ENCODE results near the gene GYS2. TPM values are rescaled to one million over a fixed set of nuclear protein-coding genes. Genes with fewer than 3 reads are reported as not detected.

Gene GYS2
- total and polyA plus RNA-seq, 4 donors, result 15.5 to 86.8 (median 34.1) TPM

GRCh38 chr12:21638054-21638891 lies 33.6 kb upstream of the GYS2 start:
- Histone ChIP-seq H3K27me3 (ENCODE audit: control insufficient read depth in 4 of 4, insufficient read depth in 4 of 4, low read length in 3 of 4) (no peaks in the 10 kb centered on the region), H3K9me3 (ENCODE audit: control insufficient read depth in 4 of 4, low read length in 3 of 4) (no peaks in the 10 kb centered on the region), H3K4me3 (ENCODE audit: low read depth in 1 of 3, low read length in 3 of 3) (no peak overlapping the region), H3K4me1 (ENCODE audit: control insufficient read depth in 4 of 4, insufficient read depth in 4 of 4, low read length in 3 of 4) (no peaks in the 10 kb centered on the region), H3K9ac (ENCODE audit: low read depth in 1 of 2, low read length in 2 of 2) (no peak overlapping the region), H3K36me3 (ENCODE audit: control insufficient read depth in 4 of 4, insufficient read depth in 3 of 4, low read depth in 1 of 4, low read length in 3 of 4) (peaks cover 0 to 4% (median under 1%) of the 10 kb centered on the region in 4 donors), H3K27ac (ENCODE audit: low read depth in 1 of 2, low read length in 2 of 2) (no peak overlapping the region)
- TF ChIP-seq GABPA (IDR thresholded peaks at IDR 0.05 in 1 of 2, conservative IDR thresholded peaks at IDR 0.05 in 1 of 2), result no peak
- TF ChIP-seq SP1 (IDR thresholded peaks at IDR 0.05), result no peak
- no peak for TF ChIP-seq HNF4G (IDR thresholded peaks at IDR 0.05)
- no peak for TF ChIP-seq HNF4A (conservative IDR thresholded peaks at IDR 0.05)
- TF ChIP-seq, protein P1, sequence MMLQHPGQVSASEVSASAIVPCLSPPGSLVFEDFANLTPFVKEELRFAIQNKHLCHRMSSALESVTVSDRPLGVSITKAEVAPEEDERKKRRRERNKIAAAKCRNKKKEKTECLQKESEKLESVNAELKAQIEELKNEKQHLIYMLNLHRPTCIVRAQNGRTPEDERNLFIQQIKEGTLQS (IDR thresholded peaks at IDR 0.05), result no peak
- TF ChIP-seq FOXA2 (IDR thresholded peaks at IDR 0.05), result no peak
- TF ChIP-seq MAX (IDR thresholded peaks at IDR 0.05), result no peak
- TF ChIP-seq JUND (IDR thresholded peaks at IDR 0.05), result no peak
- TF ChIP-seq, protein P2, sequence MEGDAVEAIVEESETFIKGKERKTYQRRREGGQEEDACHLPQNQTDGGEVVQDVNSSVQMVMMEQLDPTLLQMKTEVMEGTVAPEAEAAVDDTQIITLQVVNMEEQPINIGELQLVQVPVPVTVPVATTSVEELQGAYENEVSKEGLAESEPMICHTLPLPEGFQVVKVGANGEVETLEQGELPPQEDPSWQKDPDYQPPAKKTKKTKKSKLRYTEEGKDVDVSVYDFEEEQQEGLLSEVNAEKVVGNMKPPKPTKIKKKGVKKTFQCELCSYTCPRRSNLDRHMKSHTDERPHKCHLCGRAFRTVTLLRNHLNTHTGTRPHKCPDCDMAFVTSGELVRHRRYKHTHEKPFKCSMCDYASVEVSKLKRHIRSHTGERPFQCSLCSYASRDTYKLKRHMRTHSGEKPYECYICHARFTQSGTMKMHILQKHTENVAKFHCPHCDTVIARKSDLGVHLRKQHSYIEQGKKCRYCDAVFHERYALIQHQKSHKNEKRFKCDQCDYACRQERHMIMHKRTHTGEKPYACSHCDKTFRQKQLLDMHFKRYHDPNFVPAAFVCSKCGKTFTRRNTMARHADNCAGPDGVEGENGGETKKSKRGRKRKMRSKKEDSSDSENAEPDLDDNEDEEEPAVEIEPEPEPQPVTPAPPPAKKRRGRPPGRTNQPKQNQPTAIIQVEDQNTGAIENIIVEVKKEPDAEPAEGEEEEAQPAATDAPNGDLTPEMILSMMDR (IDR thresholded peaks at IDR 0.05; ENCODE audit: low read depth, low read length, missing input control), result no peak
- TF ChIP-seq, protein P3, sequence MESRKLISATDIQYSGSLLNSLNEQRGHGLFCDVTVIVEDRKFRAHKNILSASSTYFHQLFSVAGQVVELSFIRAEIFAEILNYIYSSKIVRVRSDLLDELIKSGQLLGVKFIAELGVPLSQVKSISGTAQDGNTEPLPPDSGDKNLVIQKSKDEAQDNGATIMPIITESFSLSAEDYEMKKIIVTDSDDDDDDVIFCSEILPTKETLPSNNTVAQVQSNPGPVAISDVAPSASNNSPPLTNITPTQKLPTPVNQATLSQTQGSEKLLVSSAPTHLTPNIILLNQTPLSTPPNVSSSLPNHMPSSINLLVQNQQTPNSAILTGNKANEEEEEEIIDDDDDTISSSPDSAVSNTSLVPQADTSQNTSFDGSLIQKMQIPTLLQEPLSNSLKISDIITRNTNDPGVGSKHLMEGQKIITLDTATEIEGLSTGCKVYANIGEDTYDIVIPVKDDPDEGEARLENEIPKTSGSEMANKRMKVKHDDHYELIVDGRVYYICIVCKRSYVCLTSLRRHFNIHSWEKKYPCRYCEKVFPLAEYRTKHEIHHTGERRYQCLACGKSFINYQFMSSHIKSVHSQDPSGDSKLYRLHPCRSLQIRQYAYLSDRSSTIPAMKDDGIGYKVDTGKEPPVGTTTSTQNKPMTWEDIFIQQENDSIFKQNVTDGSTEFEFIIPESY (IDR thresholded peaks at IDR 0.05), result no peak
- no peak for TF ChIP-seq REST (IDR thresholded peaks at IDR 0.05)
- TF ChIP-seq YY1 (IDR thresholded peaks at IDR 0.05), result no peak
- TF ChIP-seq NR2F2 (IDR thresholded peaks at IDR 0.05), result no peak
- no peak for TF ChIP-seq FOXA1 (IDR thresholded peaks at IDR 0.05)
- TF ChIP-seq RXRA (IDR thresholded peaks at IDR 0.05), result no peak
- no peak for TF ChIP-seq EGR1 (IDR thresholded peaks at IDR 0.05; ENCODE audit: low read depth in 2 of 2)
- no peak for TF ChIP-seq TAF1 (conservative IDR thresholded peaks at IDR 0.05)
- TF ChIP-seq RAD21 (IDR thresholded peaks at IDR 0.05), result no peak
- no peak for DNase-seq (ENCODE audit: low spot score)
- WGBS, result 68% methylated on average over 1 of the region's 1 CpG

All from liver (tissue), 9 donors.